SK-N-SH (cell line): Measurements from ENCODE around the gene SRSF12.

Experiments
- CTCF ChIP-seq: fragments of 200-600 bp; sonication (generic); IDR thresholded peaks from 2 replicates; pipeline ENCODE4 v1.6.1; 2017; ENCODE audit warnings: antibody characterized with exemption, mild to moderate bottlenecking, moderate library complexity
- EZH2phosphoT487 ChIP-seq: fragments of 200-600 bp; sonication (generic); IDR thresholded peaks from 2 replicates; pipeline ENCODE4 v1.6.1; 2017; ENCODE audit warnings: low read depth, mixed run types, mild to moderate bottlenecking, antibody characterized with exemption, moderate library complexity, borderline replicate concordance
- JUND ChIP-seq: IDR thresholded peaks from 2 replicates; pipeline ENCODE4 v1.4.0; 2012
- MAX ChIP-seq: IDR thresholded peaks from 2 replicates; pipeline ENCODE4 v1.4.0; 2012; ENCODE audit warnings: low read depth
- POLR2AphosphoS5 ChIP-seq: IDR thresholded peaks from 2 replicates; pipeline ENCODE4 v1.6.1; 2012; ENCODE audit warnings: low read depth, low read length
- RAD21 ChIP-seq: IDR thresholded peaks from 2 replicates; pipeline ENCODE4 v1.6.1; 2012; ENCODE audit warnings: mild to moderate bottlenecking, low read length
- RCOR1 ChIP-seq: fragments of 150-350 bp; IDR thresholded peaks from 2 replicates; pipeline ENCODE4 v1.6.1; 2017; ENCODE audit warnings: antibody characterized with exemption, low read length
- REST ChIP-seq: IDR thresholded peaks from 2 replicates; pipeline ENCODE4 v1.6.1; 2012; ENCODE audit warnings: mild to moderate bottlenecking, low read depth, low read length, moderate library complexity
- RFX5 ChIP-seq: IDR thresholded peaks from 2 replicates; pipeline ENCODE4 v1.6.1; 2012; ENCODE audit warnings: mild to moderate bottlenecking, improper control_type of control experiment, low read length
- SMC3 ChIP-seq: IDR thresholded peaks from 2 replicates; pipeline ENCODE4 v1.6.1; 2012; ENCODE audit warnings: low read depth, low read length, improper control_type of control experiment
- TAF1 ChIP-seq: IDR thresholded peaks from 2 replicates; pipeline ENCODE4 v1.6.1; 2012; ENCODE audit warnings: low read depth, mild to moderate bottlenecking, low read length, moderate library complexity, borderline replicate concordance
- YY1 ChIP-seq: IDR thresholded peaks from 2 replicates; pipeline ENCODE4 v1.4.0; 2012; ENCODE audit warnings: low read depth, mild to moderate bottlenecking
- ZBTB33 ChIP-seq: IDR thresholded peaks from 2 replicates; pipeline ENCODE4 v1.4.0; 2012; ENCODE audit warnings: low read depth, borderline replicate concordance

- TF ChIP-seq CTCF (no peak), POLR2AphosphoS5 (no peak), REST (no peak), RCOR1 (no peak), RFX5 (no peak), SMC3 (no peak), TAF1 (no peak), MAX (no peak), YY1 (no peak), ZBTB33 (no peak), EZH2phosphoT487 (no peak), RAD21 (no peak), JUND (no peak)
Observed at GRCh38 chr6:89057759-89058158, 60.1 kb downstream of the SRSF12 start.
